ENCODE results near the gene CARD18. TPM values are rescaled to one million over a fixed set of nuclear protein-coding genes. Genes with fewer than 3 reads are reported as not detected.

The CARD18 gene
- total RNA-seq, 4 donors from 2014 or later: not detected

DNA sequence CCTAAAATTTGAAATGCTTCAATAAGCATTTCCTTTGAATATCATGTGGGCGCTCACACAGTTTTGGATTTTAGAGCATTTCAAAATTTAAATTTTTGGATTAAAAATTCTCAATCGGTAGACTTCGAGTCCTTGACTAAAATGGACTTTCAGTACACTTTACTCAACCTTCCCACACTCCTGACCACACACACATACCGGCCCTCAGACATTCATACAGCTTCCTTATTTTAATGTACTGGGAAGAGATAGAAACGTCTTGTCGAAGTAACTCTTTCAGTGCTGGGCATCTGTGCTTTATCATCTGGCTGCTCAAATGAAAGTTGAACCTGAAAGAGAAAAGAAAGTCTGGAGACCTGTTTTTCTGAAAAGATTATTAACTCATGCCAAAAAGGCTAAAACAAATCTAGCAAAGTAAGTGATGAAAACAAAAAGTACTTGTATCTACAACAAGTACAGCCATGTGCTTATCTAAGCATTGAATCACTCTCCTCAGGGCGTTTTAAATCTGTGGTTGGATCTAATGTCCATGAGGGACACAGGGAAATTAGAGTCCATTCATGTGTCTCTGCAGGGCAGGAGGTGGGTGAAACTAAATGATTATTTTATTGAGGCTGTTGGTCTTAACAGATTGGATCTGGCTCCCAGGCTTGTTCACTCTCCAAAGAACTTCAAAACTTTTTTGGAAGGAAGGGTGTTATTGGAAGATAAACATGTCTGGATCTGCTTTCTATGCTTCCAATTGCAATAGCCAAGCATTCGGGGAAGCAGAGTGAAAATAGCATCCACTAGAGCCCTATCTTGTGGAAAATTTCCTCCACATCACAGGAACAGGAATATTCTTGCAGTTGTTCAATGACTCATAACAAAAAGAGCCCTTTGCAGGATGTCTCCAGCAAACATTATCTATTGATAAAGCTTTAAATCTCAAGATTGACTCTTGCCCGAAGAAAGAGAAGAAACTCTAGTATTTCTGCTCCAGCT is 47.0 kb downstream of the CARD18 start:
- Histone ChIP-seq H3K36me3 (no peaks in the 10 kb centered on the region), H3K27me3 (no peaks in the 10 kb centered on the region), H3K9me3 (no peaks in the 10 kb centered on the region), H3K4me1 (no peaks in the 10 kb centered on the region), H3K4me3 (replicated peaks in 1 of 3) (no peak overlapping the region), H3K27ac (no peak overlapping the region)
- TF ChIP-seq, protein P1, sequence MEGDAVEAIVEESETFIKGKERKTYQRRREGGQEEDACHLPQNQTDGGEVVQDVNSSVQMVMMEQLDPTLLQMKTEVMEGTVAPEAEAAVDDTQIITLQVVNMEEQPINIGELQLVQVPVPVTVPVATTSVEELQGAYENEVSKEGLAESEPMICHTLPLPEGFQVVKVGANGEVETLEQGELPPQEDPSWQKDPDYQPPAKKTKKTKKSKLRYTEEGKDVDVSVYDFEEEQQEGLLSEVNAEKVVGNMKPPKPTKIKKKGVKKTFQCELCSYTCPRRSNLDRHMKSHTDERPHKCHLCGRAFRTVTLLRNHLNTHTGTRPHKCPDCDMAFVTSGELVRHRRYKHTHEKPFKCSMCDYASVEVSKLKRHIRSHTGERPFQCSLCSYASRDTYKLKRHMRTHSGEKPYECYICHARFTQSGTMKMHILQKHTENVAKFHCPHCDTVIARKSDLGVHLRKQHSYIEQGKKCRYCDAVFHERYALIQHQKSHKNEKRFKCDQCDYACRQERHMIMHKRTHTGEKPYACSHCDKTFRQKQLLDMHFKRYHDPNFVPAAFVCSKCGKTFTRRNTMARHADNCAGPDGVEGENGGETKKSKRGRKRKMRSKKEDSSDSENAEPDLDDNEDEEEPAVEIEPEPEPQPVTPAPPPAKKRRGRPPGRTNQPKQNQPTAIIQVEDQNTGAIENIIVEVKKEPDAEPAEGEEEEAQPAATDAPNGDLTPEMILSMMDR (IDR thresholded peaks at IDR 0.05): no peak
- no peak for TF ChIP-seq POLR2A (IDR thresholded peaks at IDR 0.05)
- 64 to 66% methylated on average over 9 of the region's 9 CpGs for WGBS, 2 donors
- no peak for DNase-seq
- intact Hi-C loops (cut with DNase I): no loop called here

Other genes starting within 250 kb of the CARD18 start
- gene CASP12, start 241.3 kb downstream of the CARD18 start, total RNA-seq: 10 to 100 TPM in 1 of 4 donors, 1 to 10 TPM in 3; 1.3 to 26.1 (median 3.8) TPM
- gene CASP4, start 171.2 kb downstream of the CARD18 start, total RNA-seq: 10 to 100 TPM; 26.0 to 62.3 (median 36.4) TPM
- not detected for gene CASP5, start 116.6 kb downstream of the CARD18 start, total RNA-seq
- 10 to 100 TPM in 2 of 4 donors, 1 to 10 TPM in 2; 2.7 to 18.9 (median 9.2) TPM for gene CASP1, start 104.6 kb downstream of the CARD18 start, total RNA-seq
- gene CARD16, start 94.4 kb downstream of the CARD18 start, total RNA-seq: 1 to 10 TPM in 3 of 4 donors, not detected in 1; 2.0 to 4.3 (median 2.8) TPM